Heart left ventricle (tissue), 16 donors: ENCODE data around the gene MEFV. TPM values are rescaled to one million over a fixed set of nuclear protein-coding genes. Genes with fewer than 3 reads are reported as not detected.

ENCODE experiments used
- ATAC-seq, 4 donors: fragments of 200-7000 bp; cut with Tn5 transposase; one replicate each; pipeline ENCODE4 v1.9.1; 2020 to 2022; ENCODE audit warnings: moderate library complexity in 4 of 4, mild to moderate bottlenecking in 3 of 4, moderate number of reproducible peaks in 1 of 4
- DNase-seq, 5 donors: peaks; one replicate each; pipeline ENCODE4 v3.0.0-alpha.2; 2020
- H3K27ac ChIP-seq, 12 donors: fragments of 200-600 bp; sonication (generic) in 4 of 12; one replicate each; pipeline versions ENCODE4 v1.5.0 to v1.8.0; 2016 to 2022; ENCODE audit warnings: mild to moderate bottlenecking in 2 of 12
- H3K27me3 ChIP-seq, 9 donors: fragments of 200-600 bp; sonication (generic) in 2 of 9; one replicate each; pipeline versions ENCODE4 v1.5.1 to v1.8.0; 2016 to 2022; ENCODE audit warnings: mild to moderate bottlenecking in 3 of 9
- H3K36me3 ChIP-seq, 9 donors: fragments of 200-600 bp; sonication (generic) in 2 of 9; one replicate each; pipeline versions ENCODE4 v1.5.0 to v1.8.0; 2018 to 2022; ENCODE audit warnings: mild to moderate bottlenecking in 2 of 9
- H3K4me1 ChIP-seq, 12 donors: fragments of 200-600 bp; sonication (generic) in 4 of 12; one replicate each; pipeline versions ENCODE4 v1.5.0 to v1.8.0; 2016 to 2022; ENCODE audit warnings: mild to moderate bottlenecking in 3 of 12
- H3K4me3 ChIP-seq, 12 donors: fragments of 200-600 bp; sonication (generic) in 4 of 12; one replicate each; pipeline versions ENCODE4 v1.5.0 to v1.8.0; 2017 to 2022; ENCODE audit warnings: mild to moderate bottlenecking in 9 of 12, moderate library complexity in 4 of 12
- H3K9me3 ChIP-seq, 12 donors: fragments of 200-600 bp; sonication (generic) in 4 of 12; one replicate each; pipeline versions ENCODE4 v1.5.0 to v1.8.0; 2016 to 2022; ENCODE audit warnings: mild to moderate bottlenecking in 1 of 12
- CTCF ChIP-seq, 12 donors: fragments of 200-600 bp; sonication (generic) in 4 of 12; IDR thresholded peaks; one replicate each; pipeline versions ENCODE4 v1.5.0 to v1.8.0; 2018 to 2022; ENCODE audit warnings: antibody characterized with exemption in 12 of 12, mild to moderate bottlenecking in 5 of 12
- POLR2A ChIP-seq, 2 donors: fragments of 450-650 bp; IDR thresholded peaks; one replicate each; pipeline ENCODE4 v1.6.1; 2017; ENCODE audit warnings: antibody characterized with exemption in 2 of 2, mild to moderate bottlenecking in 2 of 2, moderate library complexity in 2 of 2
- WGBS, 4 donors: extraction: QIAGEN DNeasy Blood & Tissue Kit in 2 of 4; methylation state at CpG; one replicate each; pipeline versions ENCODE4 v1.1.5 to v1.1.7; 2013 to 2018; 5-methylcytosine and 5-hydroxymethylcytosine counted together
- intact Hi-C, 10 donors: fragments of 100-400 bp; cut with DNase I; formaldehyde crosslinking; loops; one replicate each; pipeline versions ENCODE4 v1.11.1 to v1.14.2; 2022
- polyA plus RNA-seq, 2 donors: library from polyadenylated mRNA; stranded (reverse); fragments of 200-250 nt; gene quantifications; one replicate each; pipeline ENCODE4 v1.2.3, GENCODE V29; 2013
- total RNA-seq, 9 donors: library from RNA; depleted of rRNA in 2 of 9; stranded (reverse); fragments of >200 nt in 2 of 9; fragmentation: NEBNext Ultra II Directional in 3 of 9; extraction: Animal tissue kit (Norgen Biotek cat#: 25700) in 3 of 9; gene quantifications; one replicate each; pipeline versions ENCODE4 v1.1.0 to v1.2.4, GENCODE V29; 2016 to 2023
- donor health status: ischemic (EF 13 %, LVEDD 7.1; RV severe dilation, severe dysfunction).
- donor health status: healthy with polysubstance abuse.
- donor health status: DM: no; HTN: yes; CAD: no.
- donor health status: DM: no; HTN: no; CAD: no.
- donor health status: ischemic (EF 25% LVEDD 6.9; RV normal size, moderate dysfunction).
- donor health status: ischemic (EF 25% LVEDD 5.7; RV mildly dilated, moderate dysfunction).
- donor health status: healthy.
- donor health status: DM: yes; HTN: yes; CAD: no.
- donor health status: ischemic (EF 35%, LVEDD 5.7; RV mildly dilated, moderate dysfunction).
- donor health status: nonischemic (EF 11% LVEDD 7.7; RV severe dilation, severe dysfunction).
- donor health status: DM: yes; HTN: yes; CAD: no.
- donor health status: PGD.
- donor health status: ischemic (EF 29% LVEDD 5.4; RV normal size, mild dysfunction).
- donor health status: nonischemic (EF 23%, LVEDD 6.1; RV moderate dilation, normal function).

Gene MEFV
- total and polyA plus RNA-seq, 11 donors: 0.23 to 4.3 (median 0.75) TPM

GRCh38 chr16:3215601-3216262 lies 40.7 kb downstream of the MEFV start:
- H3K4me1 ChIP-seq: no peaks in the 10 kb centered on the region
- 75 to 80% (median 78%) methylated on average over 11 of the region's 11 CpGs for WGBS, 4 donors
- H3K27me3 ChIP-seq: peaks cover 0 to 3% (median 0%) of the 10 kb centered on the region in 9 donors
- no peaks in the 10 kb centered on the region for H3K36me3 ChIP-seq
- peaks cover 0 to 30% (median 6%) of the 10 kb centered on the region in 12 donors for H3K9me3 ChIP-seq
- ATAC-seq (no peak), DNase-seq (no peak)
- H3K27ac ChIP-seq: peak overlapping the region in 1 of 12 donors; percentile 55
- intact Hi-C loops: no loop called here
- TF ChIP-seq CTCF (IDR thresholded peaks at IDR 0.05): no peak
- no peak for TF ChIP-seq POLR2A (IDR thresholded peaks at IDR 0.05)
- no peak overlapping the region for H3K4me3 ChIP-seq

- no peaks in the 10 kb centered on the region for H3K4me1 ChIP-seq
- peaks cover 0 to 6% (median 0%) of the 10 kb centered on the region in 9 donors for H3K27me3 ChIP-seq
- no peak for DNase-seq
- 34 to 47% (median 41%) methylated on average over 7 of the region's 7 CpGs for WGBS, 4 donors
- H3K9me3 ChIP-seq: peaks cover 0 to 23% (median 2%) of the 10 kb centered on the region in 12 donors
- intact Hi-C loops: no loop called here
- TF ChIP-seq POLR2A (IDR thresholded peaks at IDR 0.05) (no peak), CTCF (IDR thresholded peaks at IDR 0.05) (no peak)
- H3K36me3 ChIP-seq: no peaks in the 10 kb centered on the region
- no peak for ATAC-seq
- no peak overlapping the region for H3K4me3 ChIP-seq
- H3K27ac ChIP-seq: peak overlapping the region in 1 of 12 donors; percentile 55
Measured at GRCh38 chr16:3214904-3215600, 41.4 kb downstream of the MEFV start.

GRCh38 chr16:3212567-3212966 lies 43.9 kb downstream of the MEFV start:
- H3K27ac ChIP-seq: no peak overlapping the region
- peaks cover 0 to 13% (median 0%) of the 10 kb centered on the region in 9 donors for H3K27me3 ChIP-seq
- H3K4me3 ChIP-seq: no peak overlapping the region
- no peaks in the 10 kb centered on the region for H3K4me1 ChIP-seq
- intact Hi-C loops: no loop called here
- TF ChIP-seq POLR2A (IDR thresholded peaks at IDR 0.05) (no peak), CTCF (IDR thresholded peaks at IDR 0.05) (no peak)
- H3K9me3 ChIP-seq: peaks cover 0 to 7% (median 0%) of the 10 kb centered on the region in 12 donors
- H3K36me3 ChIP-seq: no peaks in the 10 kb centered on the region
- no peak for DNase-seq
- ATAC-seq: no peak
- WGBS, 4 donors: 35 to 70% (median 63%) methylated on average over 1 of the region's 1 CpG

- Histone ChIP-seq H3K4me1 (no peaks in the 10 kb centered on the region), H3K36me3 (no peaks in the 10 kb centered on the region), H3K4me3 (no peak overlapping the region), H3K9me3 (peaks cover 0 to 5% (median 0%) of the 10 kb centered on the region in 12 donors), H3K27me3 (peaks cover 0 to 13% (median 0%) of the 10 kb centered on the region in 9 donors), H3K27ac (no peak overlapping the region)
- intact Hi-C loops: no loop called here
- TF ChIP-seq CTCF (IDR thresholded peaks at IDR 0.05) (no peak), POLR2A (IDR thresholded peaks at IDR 0.05) (no peak)
- DNase-seq (no peak), ATAC-seq (no peak)
- 85 to 93% (median 89%) methylated on average over 3 of the region's 3 CpGs for WGBS, 4 donors
Measured at GRCh38 chr16:3212006-3212405, 44.4 kb downstream of the MEFV start.
